ENCODE data around the gene PCP2. TPM values are rescaled to one million over a fixed set of nuclear protein-coding genes. Genes with fewer than 3 reads are reported as not detected.

Gene PCP2
- total and polyA plus RNA-seq, 2 of the 8 experiments (the other 6 are each of a cell fraction or from before 2014, with no cell fraction given): not detected

DNA sequence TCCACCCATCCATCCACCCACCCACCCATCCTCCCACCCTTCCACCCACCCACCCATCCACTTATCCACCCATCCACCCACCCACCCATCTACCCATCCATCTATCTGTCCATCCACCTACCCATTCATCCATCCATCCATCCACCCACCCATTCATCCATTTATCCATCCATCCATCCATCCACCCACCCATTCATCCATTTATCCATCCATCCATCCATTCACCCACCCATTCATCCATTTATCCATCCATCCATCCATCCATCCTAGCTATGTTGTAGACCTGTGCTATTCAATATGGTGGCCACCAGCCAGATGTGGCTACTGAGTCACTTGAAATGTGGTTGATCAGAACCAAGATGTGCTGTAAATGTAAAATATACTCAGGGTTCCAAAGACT lies 32.8 kb downstream of the PCP2 start:
- Histone ChIP-seq H3K14ac (ENCODE audit: insufficient read length) (no peak overlapping the region), H3K4me3 (ENCODE audit: extremely low read depth in 1 of 4, insufficient read depth in 2 of 4, low read depth in 3 of 4, low read length in 4 of 4) (no peak overlapping the region), H2BK15ac (ENCODE audit: low read length) (no peak overlapping the region), H2AFZ (ENCODE audit: low read length) (no peak overlapping the region), H3K4me2 (ENCODE audit: insufficient read depth in 1 of 2, low read depth in 2 of 2, low read length in 2 of 2) (no peak overlapping the region), H3K27me3 (replicated peaks in 1 of 4; ENCODE audit: control insufficient read depth in 3 of 4, extremely low read depth in 1 of 4, insufficient read depth in 3 of 4, low read length in 3 of 4) (no peaks in the 10 kb centered on the region), H3K56ac (replicated peaks; ENCODE audit: insufficient read length, low read depth, low read length) (no peak overlapping the region), H3K23ac (ENCODE audit: insufficient read length) (no peak overlapping the region), H3K23me2 (ENCODE audit: low read depth, low read length) (peaks cover 11% of the 10 kb centered on the region; the same call in 1 of the 2 replicates), H3K79me2 (ENCODE audit: control insufficient read depth in 1 of 2, insufficient read depth in 2 of 2, low read length in 2 of 2) (peaks cover 0 to 28% of the 10 kb centered on the region in 2 experiments; a peak in 2 of 4 replicates), H2BK120ac (replicated peaks; ENCODE audit: low read depth, low read length) (no peak overlapping the region), H2AK5ac (ENCODE audit: low read depth, low read length) (no peak overlapping the region), H3K9ac (replicated peaks in 1 of 4; ENCODE audit: extremely low read depth in 1 of 4, low read depth in 3 of 4, low read length in 3 of 4) (no peak overlapping the region), H4K5ac (ENCODE audit: insufficient read length, low read depth, low read length) (no peak overlapping the region), H2BK20ac (ENCODE audit: low read length) (no peak overlapping the region), H4K20me1 (replicated peaks in 1 of 2; ENCODE audit: control insufficient read depth in 1 of 2, insufficient read depth in 2 of 2, low read length in 2 of 2) (peaks cover 8 to 26% of the 10 kb centered on the region in 2 experiments), H2BK12ac (ENCODE audit: low read depth, low read length) (no peak overlapping the region), H4K91ac (replicated peaks; ENCODE audit: insufficient read length, low read length) (no peak overlapping the region), H3K4ac (replicated peaks; ENCODE audit: insufficient read length, low read depth, low read length) (no peak overlapping the region), H3K79me1 (ENCODE audit: low read depth, low read length) (peaks cover 7% of the 10 kb centered on the region), H4K8ac (ENCODE audit: extremely low read depth, insufficient read depth, low read length) (no peak overlapping the region), H3K18ac (ENCODE audit: extremely low read depth, low read length) (no peak overlapping the region), H3K4me1 (replicated peaks in 1 of 4; ENCODE audit: control insufficient read depth in 3 of 4, insufficient read depth in 4 of 4, low read length in 3 of 4) (peaks cover 0 to 9% (median 5%) of the 10 kb centered on the region in 4 experiments; a peak in 5 of 7 replicates), H3K27ac (ENCODE audit: low read depth, low read length) (no peak overlapping the region), H3K9me3 (ENCODE audit: insufficient read depth in 2 of 2, low read depth in 1 of 2, low read length in 1 of 2) (no peaks in the 10 kb centered on the region), H3K36me3 (ENCODE audit: control insufficient read depth in 2 of 4, insufficient read depth in 4 of 4, low read length in 3 of 4) (no peaks in the 10 kb centered on the region), H2BK5ac (ENCODE audit: low read depth, low read length) (no peak overlapping the region)
- CTCF ChIA-PET (ENCODE audit: partially characterized antibody): no interaction called here
- DNase-seq (ENCODE audit: low read depth in 1 of 2, low spot score in 2 of 2) (no peak), FAIRE-seq (no peak)
- POLR2A ChIA-PET (ENCODE audit: partially characterized antibody): interaction anchor here (0.8 kb wide), 1 partner anchor 1141 kb away, joined by 4 read pairs; the partner anchor contains the start of gene SLC25A23
- TF ChIP-seq RFX5 (IDR thresholded peaks at IDR 0.05; ENCODE audit: borderline replicate concordance, low read depth, low read length) (no peak), RBBP5 (IDR thresholded peaks at IDR 0.05; ENCODE audit: borderline replicate concordance, low read depth, low read length) (no peak), JUND (IDR thresholded peaks at IDR 0.05; ENCODE audit: low read length) (no peak), TBP (IDR thresholded peaks at IDR 0.05; ENCODE audit: low read depth, low read length) (no peak), CBX8 (IDR thresholded peaks at IDR 0.05; ENCODE audit: borderline replicate concordance, low read depth, low read length) (no peak), KDM5A (IDR thresholded peaks at IDR 0.05; ENCODE audit: low read length) (no peak), CREB1 (IDR thresholded peaks at IDR 0.05) (no peak), CEBPB (IDR thresholded peaks at IDR 0.05; ENCODE audit: low read depth, low read length) (no peak), POLR2AphosphoS5 (IDR thresholded peaks at IDR 0.05; ENCODE audit: low read depth, low read length) (no peak), HDAC2 (IDR thresholded peaks at IDR 0.05; ENCODE audit: borderline replicate concordance in 1 of 2, low read depth in 2 of 2, low read length in 2 of 2) (no peak), HDAC6 (IDR thresholded peaks at IDR 0.05; ENCODE audit: low read depth, low read length) (no peak), TEAD4 (IDR thresholded peaks at IDR 0.05; ENCODE audit: low read depth, low read length) (no peak), POLR2A (IDR thresholded peaks at IDR 0.05; ENCODE audit: control extremely low read depth in 1 of 2, low read depth in 2 of 2, low read length in 2 of 2) (no peak), RNF2 (IDR thresholded peaks at IDR 0.05; ENCODE audit: borderline replicate concordance, low read depth, low read length, missing control alignments, poor library complexity, severe bottlenecking) (no peak), SUZ12 (IDR thresholded peaks at IDR 0.05; ENCODE audit: low read length) (no peak)
- TF ChIP-seq, protein P1, sequence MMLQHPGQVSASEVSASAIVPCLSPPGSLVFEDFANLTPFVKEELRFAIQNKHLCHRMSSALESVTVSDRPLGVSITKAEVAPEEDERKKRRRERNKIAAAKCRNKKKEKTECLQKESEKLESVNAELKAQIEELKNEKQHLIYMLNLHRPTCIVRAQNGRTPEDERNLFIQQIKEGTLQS (IDR thresholded peaks at IDR 0.05; ENCODE audit: insufficient read depth, low read depth, low read length): no peak
